ENCODE measurements around the gene LLGL1. TPM values are rescaled to one million over a fixed set of nuclear protein-coding genes. Genes with fewer than 3 reads are reported as not detected.

LLGL1 gene
- total and polyA plus RNA-seq, 8 donors = 3.4 to 8.4 (median 5.0) TPM

- peak within 1 kb of the TSS; percentile 94 to 98 (median 97) for H3K27ac ChIP-seq
- peak within 1 kb of the TSS; percentile 63 to 93 (median 88) for H3K4me3 ChIP-seq
- 0 to 1% methylated on average over 91 to 98 of the region's 98 CpGs for WGBS, 2 donors
- no peaks in the 10 kb centered on the region for H3K36me3 ChIP-seq
- H3K4me1 ChIP-seq = peaks cover 8 to 35% (median 17%) of the 10 kb centered on the region in 3 donors
- peak; percentile 96 to 99 (median 98) for DNase-seq
- intact Hi-C loops (cut with DNase I) = no loop called here
- peak in 1 of 4 donors; percentile 14 for TF ChIP-seq CTCF (IDR thresholded peaks at IDR 0.05)
- ATAC-seq = peak; percentile 83 to 91 (median 87)
- no peaks in the 10 kb centered on the region for H3K9me3 ChIP-seq
- FAIRE-seq = peak; percentile 75
- H3K27me3 ChIP-seq = no peaks in the 10 kb centered on the region
These were observed 41.9 kb upstream of the LLGL1 start, which contains the start of gene ALKBH5 for GRCh38 chr17:18183334-18184142. Gene ALKBH5, plus strand, starts transcription at chr17:18183828. Its CDS starts 416 bp downstream, at chr17:18184244.

- ATAC-seq = peak in 2 of 4 donors; percentile 3 to 7
- WGBS, 2 donors = 0% methylated on average over 81 to 92 of the region's 92 CpGs
- no peak for TF ChIP-seq CTCF (IDR thresholded peaks at IDR 0.05)
- H3K27ac ChIP-seq = peak overlapping the region; percentile 94 to 98 (median 97)
- H3K4me3 ChIP-seq = peak overlapping the region; percentile 63 to 93 (median 88)
- intact Hi-C loops (cut with DNase I) = no loop called here
- peak; percentile 48 to 86 (median 62) for DNase-seq
- no peaks in the 10 kb centered on the region for H3K27me3 ChIP-seq
- FAIRE-seq = no peak
- peaks cover 14 to 43% (median 25%) of the 10 kb centered on the region in 3 donors for H3K4me1 ChIP-seq
- no peaks in the 10 kb centered on the region for H3K9me3 ChIP-seq
- H3K36me3 ChIP-seq = no peaks in the 10 kb centered on the region
These were observed 41.0 kb upstream of the LLGL1 start for GRCh38 chr17:18184143-18185031.

DNA sequence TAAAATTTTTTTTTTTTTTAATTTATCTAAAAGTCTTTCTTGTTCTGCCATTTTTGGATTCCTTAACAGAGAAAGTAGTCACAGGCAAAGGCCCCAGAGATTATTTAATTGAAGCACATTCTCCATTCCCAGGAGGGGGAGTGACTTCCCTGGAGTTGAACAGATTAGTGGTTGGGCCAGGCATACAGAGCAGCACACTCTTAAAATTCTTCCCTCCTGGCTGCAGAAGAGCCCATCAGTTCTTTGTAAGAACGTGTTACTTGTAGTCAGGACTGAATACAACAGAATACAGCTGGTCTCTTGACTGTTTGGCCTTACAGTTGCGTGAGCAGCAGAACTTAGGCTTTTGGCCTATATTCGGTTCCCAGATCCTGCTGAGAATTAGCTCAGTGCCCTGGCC is 40.0 kb upstream of the LLGL1 start:
- FAIRE-seq (no peak), ATAC-seq (no peak), DNase-seq (no peak)
- H3K4me3 ChIP-seq = peak overlapping the region; percentile 63 to 93 (median 88)
- no peaks in the 10 kb centered on the region for H3K27me3 ChIP-seq
- H3K27ac ChIP-seq = peak overlapping the region in 3 of 4 donors; percentile 28 to 98 (median 94)
- no peak for TF ChIP-seq CTCF (IDR thresholded peaks at IDR 0.05)
- 5 to 7% methylated on average over 3 of the region's 3 CpGs for WGBS, 2 donors
- intact Hi-C loops (cut with DNase I) = no loop called here
- no peaks in the 10 kb centered on the region for H3K9me3 ChIP-seq
- peaks cover 23 to 53% (median 35%) of the 10 kb centered on the region in 3 donors for H3K4me1 ChIP-seq
- no peaks in the 10 kb centered on the region for H3K36me3 ChIP-seq

GRCh38 chr17:18185832-18186626 is 39.4 kb upstream of the LLGL1 start:
- Histone ChIP-seq H3K4me1 (peaks cover 29 to 60% (median 42%) of the 10 kb centered on the region in 3 donors), H3K4me3 (peak overlapping the region; percentile 26 to 93 (median 88)), H3K27me3 (no peaks in the 10 kb centered on the region), H3K27ac (peak overlapping the region in 3 of 4 donors; percentile 28 to 98 (median 94)), H3K36me3 (no peaks in the 10 kb centered on the region), H3K9me3 (no peaks in the 10 kb centered on the region)
- DNase-seq (no peak), FAIRE-seq (no peak), ATAC-seq (no peak)
- TF ChIP-seq CTCF (IDR thresholded peaks at IDR 0.05) = no peak
- 28 to 35% methylated on average over 10 of the region's 10 CpGs for WGBS, 2 donors
- intact Hi-C loops (cut with DNase I) = no loop called here

Data from pancreas (tissue), 10 donors.